NOMO-1 treated with DMSO at 0.1 percent for 48 hours (cell line): ENCODE measurements around the gene CERS6.
"Not testable (repeated sequence)": the region's sequence is repeated elsewhere in the genome, so short reads cannot be mapped to it uniquely, and the experiment has no call there.

ENCODE experiments used
- DNase-seq: peaks from one replicate; lab custom pipeline; 2025; ENCODE audit not compliant: unreplicated experiment; lab: John Stamatoyannopoulos, UW

The CERS6 gene

GRCh38 chr2:168662651-168663208 lies 206.7 kb downstream of the CERS6 start:
- DNase-seq = no peak

GRCh38 chr2:168663993-168664392 lies 207.9 kb downstream of the CERS6 start:
- no peak for DNase-seq

GRCh38 chr2:168664715-168665114 lies 208.6 kb downstream of the CERS6 start:
- not testable (repeated sequence) for DNase-seq

GRCh38 chr2:168666339-168666738 lies 210.3 kb downstream of the CERS6 start:
- DNase-seq = no peak

GRCh38 chr2:168667156-168667555 lies 211.1 kb downstream of the CERS6 start:
- DNase-seq = no peak

GRCh38 chr2:168669151-168669550 lies 213.1 kb downstream of the CERS6 start:
- no peak for DNase-seq

- no peak for DNase-seq
Measured at GRCh38 chr2:168670478-168670877, 214.4 kb downstream of the CERS6 start.

GRCh38 chr2:168671932-168672331 lies 215.9 kb downstream of the CERS6 start:
- no peak for DNase-seq

- DNase-seq = no peak
Measured at GRCh38 chr2:168673265-168674189, 217.5 kb downstream of the CERS6 start.

- DNase-seq = no peak
Measured at GRCh38 chr2:168678153-168678853, 222.2 kb downstream of the CERS6 start.

- peak; percentile 76 for DNase-seq
Measured at GRCh38 chr2:168679081-168679480, 223.0 kb downstream of the CERS6 start.

GRCh38 chr2:168679741-168680310 lies 223.8 kb downstream of the CERS6 start:
- no peak for DNase-seq

- DNase-seq = no peak
Measured at GRCh38 chr2:168683996-168684395, 227.9 kb downstream of the CERS6 start.

- DNase-seq = no peak
Measured at GRCh38 chr2:168684921-168685599, 229.0 kb downstream of the CERS6 start.

GRCh38 chr2:168685600-168686451 lies 229.8 kb downstream of the CERS6 start:
- peak; percentile 32 for DNase-seq

GRCh38 chr2:168686452-168687191 lies 230.6 kb downstream of the CERS6 start:
- no peak for DNase-seq

- DNase-seq = no peak
Measured at GRCh38 chr2:168687314-168687713, 231.2 kb downstream of the CERS6 start.

- DNase-seq = no peak
Measured at GRCh38 chr2:168690381-168690885, 234.4 kb downstream of the CERS6 start.

GRCh38 chr2:168691221-168691620 lies 235.1 kb downstream of the CERS6 start:
- DNase-seq = no peak
